ENCODE data around the gene PEX16.

The PEX16 gene

GRCh38 chr11:45872651-45873356, 44.9 kb downstream of the PEX16 start:
- DNase-seq = no peak

GRCh38 chr11:45871638-45872037, 46.0 kb downstream of the PEX16 start:
- DNase-seq = no peak

GRCh38 chr11:45870706-45871105, 47.0 kb downstream of the PEX16 start:
- DNase-seq = no peak

GRCh38 chr11:45869551-45869950, 48.1 kb downstream of the PEX16 start:
- DNase-seq = no peak

- DNase-seq = no peak
These were observed 53.6 kb downstream of the PEX16 start for GRCh38 chr11:45864041-45864440.

GRCh38 chr11:45860764-45861510, 56.7 kb downstream of the PEX16 start:
- no peak for DNase-seq

GRCh38 chr11:45860348-45860747, 57.3 kb downstream of the PEX16 start:
- no peak for DNase-seq
